ENCODE results near the gene MBD4.

The MBD4 gene

DNA sequence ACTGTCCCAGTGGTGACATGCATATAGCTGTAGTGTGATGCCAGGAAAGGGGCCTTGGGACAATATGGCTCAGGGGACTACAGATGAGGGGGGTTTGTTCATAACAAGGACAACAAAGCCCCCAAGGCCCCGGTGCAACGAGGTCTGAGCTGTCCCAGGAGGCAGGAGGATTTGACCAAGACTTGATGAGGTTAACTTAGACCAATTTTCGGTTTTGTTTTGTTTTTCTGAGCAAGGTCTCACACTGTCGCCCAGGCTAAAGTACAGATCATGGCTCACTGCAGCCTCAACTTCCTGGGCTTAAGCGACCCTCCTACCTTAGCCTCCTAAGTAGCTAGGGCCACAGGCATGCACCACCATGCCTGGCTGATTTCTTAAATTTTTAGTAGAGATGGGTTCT is 35.1 kb downstream of the MBD4 start:
- DNase-seq (ENCODE audit: low read depth, low spot score): no peak
- TF ChIP-seq, protein P1, sequence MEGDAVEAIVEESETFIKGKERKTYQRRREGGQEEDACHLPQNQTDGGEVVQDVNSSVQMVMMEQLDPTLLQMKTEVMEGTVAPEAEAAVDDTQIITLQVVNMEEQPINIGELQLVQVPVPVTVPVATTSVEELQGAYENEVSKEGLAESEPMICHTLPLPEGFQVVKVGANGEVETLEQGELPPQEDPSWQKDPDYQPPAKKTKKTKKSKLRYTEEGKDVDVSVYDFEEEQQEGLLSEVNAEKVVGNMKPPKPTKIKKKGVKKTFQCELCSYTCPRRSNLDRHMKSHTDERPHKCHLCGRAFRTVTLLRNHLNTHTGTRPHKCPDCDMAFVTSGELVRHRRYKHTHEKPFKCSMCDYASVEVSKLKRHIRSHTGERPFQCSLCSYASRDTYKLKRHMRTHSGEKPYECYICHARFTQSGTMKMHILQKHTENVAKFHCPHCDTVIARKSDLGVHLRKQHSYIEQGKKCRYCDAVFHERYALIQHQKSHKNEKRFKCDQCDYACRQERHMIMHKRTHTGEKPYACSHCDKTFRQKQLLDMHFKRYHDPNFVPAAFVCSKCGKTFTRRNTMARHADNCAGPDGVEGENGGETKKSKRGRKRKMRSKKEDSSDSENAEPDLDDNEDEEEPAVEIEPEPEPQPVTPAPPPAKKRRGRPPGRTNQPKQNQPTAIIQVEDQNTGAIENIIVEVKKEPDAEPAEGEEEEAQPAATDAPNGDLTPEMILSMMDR (IDR thresholded peaks at IDR 0.05; ENCODE audit: low read depth, low read length): no peak
- in situ Hi-C loops (cut with HindIII; ENCODE audit: low sequenced_read_pairs): no loop called here
- no peak overlapping the region for H3K4me3 ChIP-seq (ENCODE audit: low read depth, low read length)

DNA sequence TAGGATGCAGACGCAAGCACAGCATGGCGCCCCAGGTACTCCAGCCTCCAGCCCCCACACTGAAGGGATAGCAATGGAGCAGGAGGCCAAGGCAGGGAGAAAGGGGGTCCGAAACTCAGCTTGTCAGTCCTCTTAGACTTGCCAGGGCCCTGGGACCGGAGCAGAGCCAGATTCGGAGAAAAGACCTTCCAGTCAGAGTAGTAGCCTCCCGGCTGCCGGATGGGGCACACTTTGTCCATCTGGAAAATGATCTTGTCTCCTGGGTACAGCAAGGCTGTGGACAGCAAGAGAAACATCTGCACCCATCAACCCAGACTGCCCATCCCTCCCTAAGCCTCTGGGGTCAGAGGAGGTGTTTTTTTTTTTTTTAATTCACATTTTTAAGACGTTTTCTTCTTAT is 35.6 kb downstream of the MBD4 start:
- in situ Hi-C loops (cut with HindIII; ENCODE audit: low sequenced_read_pairs): no loop called here
- no peak overlapping the region for H3K4me3 ChIP-seq (ENCODE audit: low read depth, low read length)
- TF ChIP-seq, protein P1 (IDR thresholded peaks at IDR 0.05; ENCODE audit: low read depth, low read length): no peak
- DNase-seq (ENCODE audit: low read depth, low spot score): no peak

DNA sequence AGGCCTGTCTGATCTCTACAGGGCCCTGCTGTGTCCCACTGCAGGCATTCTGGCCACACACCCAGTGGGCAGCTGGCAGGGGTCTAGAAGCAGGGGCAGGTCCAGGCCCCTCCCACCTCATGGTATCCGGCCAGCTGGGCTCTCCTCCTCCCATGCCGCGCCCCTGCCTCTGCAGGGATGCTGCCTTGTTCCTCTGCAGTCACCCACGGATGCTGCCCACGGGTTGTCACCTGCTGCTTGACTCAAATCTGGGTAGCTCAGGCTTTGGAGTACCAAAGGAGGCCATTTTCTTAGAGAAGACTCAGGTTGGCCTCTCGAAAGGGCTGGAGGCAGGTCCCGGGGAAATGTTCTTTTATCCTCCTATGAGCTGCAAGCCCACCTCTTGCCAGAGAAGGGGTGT is 36.3 kb downstream of the MBD4 start:
- TF ChIP-seq, protein P1 (IDR thresholded peaks at IDR 0.05; ENCODE audit: low read depth, low read length): no peak
- H3K4me3 ChIP-seq (ENCODE audit: low read depth, low read length): no peak overlapping the region
- in situ Hi-C loops (cut with HindIII; ENCODE audit: low sequenced_read_pairs): no loop called here
- DNase-seq (ENCODE audit: low read depth, low spot score): no peak

DNA sequence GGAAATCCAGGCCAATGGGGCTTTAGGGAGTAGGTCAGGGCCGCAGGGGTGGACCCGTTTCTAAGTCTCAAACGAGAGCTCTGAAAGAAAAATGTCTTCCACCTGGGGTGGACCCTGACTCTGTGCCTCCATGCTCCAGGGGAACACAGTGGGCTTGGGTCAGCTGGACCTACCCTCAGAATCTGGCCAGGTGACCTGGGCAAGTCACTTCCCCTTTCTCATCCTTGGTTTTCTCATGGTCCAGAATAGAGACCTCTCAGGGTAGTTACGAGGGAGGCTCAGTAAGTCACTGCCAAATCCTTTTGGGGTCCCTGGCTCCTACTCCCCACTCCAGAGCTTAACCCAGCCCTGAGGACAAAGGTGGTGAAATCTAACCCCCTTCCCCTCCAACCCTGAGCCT is 37.1 kb downstream of the MBD4 start:
- in situ Hi-C loops (cut with HindIII; ENCODE audit: low sequenced_read_pairs): no loop called here
- H3K4me3 ChIP-seq (ENCODE audit: low read depth, low read length): no peak overlapping the region
- TF ChIP-seq, protein P1 (IDR thresholded peaks at IDR 0.05; ENCODE audit: low read depth, low read length): no peak
- no peak for DNase-seq (ENCODE audit: low read depth, low spot score)

DNA sequence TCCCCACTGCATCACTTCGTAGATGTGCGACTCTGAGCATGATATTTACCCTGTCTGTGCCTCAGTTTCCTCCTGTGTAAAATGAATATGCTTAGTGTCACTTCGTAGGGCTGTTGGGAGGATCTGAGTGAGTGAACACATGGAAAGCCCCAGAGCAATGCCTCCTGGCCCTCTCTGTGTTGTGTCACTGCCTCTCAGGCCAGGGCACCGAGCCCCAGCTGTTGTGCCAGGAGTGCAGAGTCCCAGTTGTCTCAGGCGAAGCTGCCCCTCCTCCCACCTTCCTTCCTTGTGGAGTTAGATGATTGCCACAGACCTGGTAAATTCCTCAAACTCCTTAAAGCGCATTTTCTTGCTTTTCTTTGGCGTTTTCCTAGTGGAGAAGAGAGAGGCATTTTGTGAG is 37.5 kb downstream of the MBD4 start:
- TF ChIP-seq, protein P1 (IDR thresholded peaks at IDR 0.05; ENCODE audit: low read depth, low read length): no peak

DNA sequence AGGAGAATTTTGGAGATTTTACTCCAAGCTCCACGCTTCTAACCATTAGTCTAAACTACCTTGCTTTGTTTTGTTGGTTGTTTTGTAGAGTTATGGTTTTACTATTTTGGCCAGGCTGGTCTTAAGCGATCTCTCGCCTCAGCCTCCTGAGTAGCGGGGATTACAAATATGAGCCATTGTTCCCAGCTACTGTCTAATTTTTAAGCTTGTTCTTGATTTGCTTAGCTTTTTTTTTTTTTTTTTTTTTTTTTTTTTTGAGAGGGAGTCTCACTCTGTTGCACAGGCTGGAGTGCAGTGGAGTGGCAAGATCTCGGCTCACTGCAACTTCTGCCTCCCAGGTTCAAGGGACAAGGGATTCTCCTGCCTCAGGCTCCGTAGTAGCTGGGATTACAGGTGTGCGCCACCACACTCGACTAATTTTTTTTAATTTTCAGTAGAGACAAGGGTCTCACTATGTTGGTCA is 39.8 kb downstream of the MBD4 start:
- in situ Hi-C loops (cut with HindIII; ENCODE audit: low sequenced_read_pairs): no loop called here
- no peak for DNase-seq (ENCODE audit: low read depth, low spot score)
- no peak overlapping the region for H3K4me3 ChIP-seq (ENCODE audit: low read depth, low read length)
- TF ChIP-seq, protein P1 (IDR thresholded peaks at IDR 0.05; ENCODE audit: low read depth, low read length): no peak

More for the DNA sequence above, 37.5 kb downstream of the MBD4 start:
- no peak overlapping the region for H3K4me3 ChIP-seq (ENCODE audit: low read depth, low read length)
- in situ Hi-C loops (cut with HindIII; ENCODE audit: low sequenced_read_pairs): no loop called here
- DNase-seq (ENCODE audit: low read depth, low spot score): no peak
